PFSK-1 (cell line): ENCODE measurements around the gene FAM124A.

ENCODE experiments used
- POLR2AphosphoS5 ChIP-seq: IDR thresholded peaks from 2 replicates; pipeline ENCODE4 v1.6.1; 2012; ENCODE audit warnings: low read depth, mild to moderate bottlenecking, control low read depth, low read length, moderate library complexity
- REST ChIP-seq, 2 experiments: IDR thresholded peaks; 2 replicates each; pipeline versions ENCODE4 v1.6.1 to v1.8.0; 2011 to 2012; ENCODE audit warnings: low read depth in 2 of 2, low read length in 2 of 2, control low read depth in 1 of 2, inconsistent platforms in 1 of 2, mild to moderate bottlenecking in 1 of 2, moderate library complexity in 1 of 2; ENCODE audit not compliant: insufficient read depth in 1 of 2
- SIN3A ChIP-seq: IDR thresholded peaks from 2 replicates; pipeline ENCODE4 v1.6.1; 2012; ENCODE audit warnings: mild to moderate bottlenecking, low read length, moderate library complexity, borderline replicate concordance; ENCODE audit not compliant: insufficient read depth
- TAF1 ChIP-seq: IDR thresholded peaks from 2 replicates; pipeline ENCODE4 v1.6.1; 2012; ENCODE audit warnings: low read length, control low read depth, borderline replicate concordance; ENCODE audit not compliant: insufficient read depth

GRCh38 chr13:51291341-51291740, 69.1 kb downstream of the FAM124A start:
- TF ChIP-seq POLR2AphosphoS5 (no peak), REST (IDR thresholded peaks at IDR 0.05; ENCODE audit: insufficient read depth in 1 of 2, low read depth in 2 of 2, low read length in 2 of 2) (no peak), SIN3A (no peak), TAF1 (no peak)
